Lung (tissue), 12 donors: ENCODE measurements around the gene NACC2. TPM values are rescaled to one million over a fixed set of nuclear protein-coding genes. Genes with fewer than 3 reads are reported as not detected.

Source experiments
- ATAC-seq: fragments of 200-7000 bp; cut with Tn5 transposase; one replicate; pipeline ENCODE4 v1.9.1; 2020; ENCODE audit warnings: moderate number of reproducible peaks; ENCODE audit not compliant: insufficient read depth, low FRiP score
- DNase-seq, 3 donors: peaks; one replicate each; pipeline ENCODE4 v3.0.0-alpha.2; 2013 to 2017
- H3K27ac ChIP-seq, 2 donors: one replicate each; pipeline ENCODE4 v1.5.1; 2013; ENCODE audit warnings: mild to moderate bottlenecking in 2 of 2, moderate library complexity in 2 of 2, control low read depth in 1 of 2, inconsistent platforms in 1 of 2, low read depth in 1 of 2, low read length in 1 of 2
- H3K27me3 ChIP-seq, 3 donors: one replicate each; pipeline ENCODE4 v1.5.1; 2013; ENCODE audit warnings: low read length in 2 of 3; ENCODE audit not compliant: control insufficient read depth in 3 of 3, insufficient read depth in 3 of 3
- H3K36me3 ChIP-seq, 4 donors: one replicate each; pipeline ENCODE4 v1.5.1; 2013; ENCODE audit warnings: low read length in 4 of 4, mild to moderate bottlenecking in 1 of 4, moderate library complexity in 1 of 4; ENCODE audit not compliant: control insufficient read depth in 4 of 4, insufficient read depth in 4 of 4
- H3K4me1 ChIP-seq, 5 donors: one replicate each; pipeline ENCODE4 v1.5.1; 2013; ENCODE audit warnings: low read length in 5 of 5, mild to moderate bottlenecking in 2 of 5, moderate library complexity in 1 of 5; ENCODE audit not compliant: control insufficient read depth in 5 of 5, insufficient read depth in 5 of 5
- H3K4me3 ChIP-seq: one replicate; pipeline ENCODE4 v1.5.1; 2013; ENCODE audit warnings: mild to moderate bottlenecking, control low read depth, moderate library complexity
- H3K9ac ChIP-seq, 2 donors: one replicate each; pipeline ENCODE4 v1.5.1; 2013; ENCODE audit warnings: low read length in 2 of 2, control low read depth in 1 of 2; ENCODE audit not compliant: insufficient read depth in 1 of 2
- H3K9me3 ChIP-seq, 4 donors: one replicate each; pipeline ENCODE4 v1.5.1; 2013; ENCODE audit warnings: low read length in 3 of 4, mild to moderate bottlenecking in 1 of 4, moderate library complexity in 1 of 4; ENCODE audit not compliant: control insufficient read depth in 4 of 4, insufficient read depth in 3 of 4
- CTCF ChIP-seq: IDR thresholded peaks from 2 replicates; pipeline ENCODE4 v1.5.1; 2012; ENCODE audit warnings: mild to moderate bottlenecking; ENCODE audit errors: control extremely low read depth, extremely low read depth
- WGBS, 2 donors: extraction: QIAGEN DNeasy Blood & Tissue Kit; methylation state at CpG; one replicate each; pipeline ENCODE4 v1.1.7; 2013; 5-methylcytosine and 5-hydroxymethylcytosine counted together
- polyA plus RNA-seq, 2 donors: library from polyadenylated mRNA; stranded (reverse); fragments of 200-250 nt; gene quantifications; one replicate each; pipeline ENCODE4 v1.2.1, GENCODE V29; 2013
- total RNA-seq, 2 donors: library from RNA; depleted of rRNA in 1 of 2; stranded (reverse); fragments of >200 nt in 1 of 2; gene quantifications; one replicate each; pipeline ENCODE4 v1.2.1, GENCODE V29; 2014 to 2021
- donor health status: control.
- donor health status: control.
- donor health status: Bipolar disorder and iron deficiency.
- donor health status: healthy.
- donor health status: DM: yes; HTN: yes; CAD: no.

Gene NACC2
- total and polyA plus RNA-seq, 4 donors: 5.9 to 32.7 (median 10.5) TPM

DNA sequence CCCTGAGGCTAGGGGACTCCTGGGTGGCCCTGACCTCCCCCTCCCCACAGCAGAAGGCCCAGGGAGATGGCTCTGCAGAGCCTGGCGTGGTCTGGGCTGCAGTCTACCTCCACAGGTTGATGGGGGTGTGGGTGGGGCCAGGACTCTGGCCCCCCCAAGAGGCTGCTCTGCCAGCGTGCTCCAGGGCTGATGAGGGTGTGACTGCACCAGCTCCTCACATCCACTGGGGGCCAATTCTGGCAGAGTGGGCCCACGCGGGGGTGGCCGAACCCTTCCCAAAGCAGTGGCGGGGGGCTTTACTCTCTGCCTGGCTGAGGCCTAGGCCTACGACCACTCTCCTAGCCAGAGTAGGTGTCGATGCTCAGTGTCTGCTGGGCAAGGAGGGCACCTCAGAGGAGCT lies 105.9 kb downstream of the NACC2 start:
- 84 to 88% methylated on average over 8 of the region's 8 CpGs for WGBS, 2 donors
- H3K9me3 ChIP-seq: no peaks in the 10 kb centered on the region
- no peak overlapping the region for H3K27ac ChIP-seq
- H3K9ac ChIP-seq: no peak overlapping the region
- DNase-seq: no peak
- H3K27me3 ChIP-seq: no peaks in the 10 kb centered on the region
- H3K36me3 ChIP-seq: no peaks in the 10 kb centered on the region
- H3K4me3 ChIP-seq: no peak overlapping the region
- peaks cover 0 to 40% (median 24%) of the 10 kb centered on the region in 5 donors for H3K4me1 ChIP-seq
- ATAC-seq: no peak
- TF ChIP-seq CTCF: no peak

- no peak for DNase-seq
- Histone ChIP-seq H3K4me3 (no peak overlapping the region), H3K4me1 (peaks cover 0 to 33% (median 18%) of the 10 kb centered on the region in 5 donors), H3K9ac (no peak overlapping the region), H3K27ac (no peak overlapping the region), H3K27me3 (peaks cover 0 to 2% (median 0%) of the 10 kb centered on the region in 3 donors), H3K9me3 (no peaks in the 10 kb centered on the region), H3K36me3 (no peaks in the 10 kb centered on the region)
- no peak for TF ChIP-seq CTCF
- 91 to 95% methylated on average over 17 of the region's 17 CpGs for WGBS, 2 donors
- no peak for ATAC-seq
Observed at GRCh38 chr9:135988493-135988892, 106.6 kb downstream of the NACC2 start.

- peaks cover 0 to 27% (median 13%) of the 10 kb centered on the region in 5 donors for H3K4me1 ChIP-seq
- no peak overlapping the region for H3K4me3 ChIP-seq
- H3K27me3 ChIP-seq: peaks cover 0 to 2% (median 0%) of the 10 kb centered on the region in 3 donors
- ATAC-seq (no peak), DNase-seq (no peak)
- no peak overlapping the region for H3K27ac ChIP-seq
- no peaks in the 10 kb centered on the region for H3K9me3 ChIP-seq
- 94 to 95% methylated on average over 16 of the region's 16 CpGs for WGBS, 2 donors
- no peak for TF ChIP-seq CTCF
- H3K9ac ChIP-seq: no peak overlapping the region
- no peaks in the 10 kb centered on the region for H3K36me3 ChIP-seq
Observed at GRCh38 chr9:135987838-135988404, 107.2 kb downstream of the NACC2 start.

GRCh38 chr9:135986605-135987004 lies 108.5 kb downstream of the NACC2 start:
- no peak for TF ChIP-seq CTCF
- 85 to 91% methylated on average over 14 to 15 of the region's 15 CpGs for WGBS, 2 donors
- no peak for ATAC-seq
- H3K9me3 ChIP-seq: no peaks in the 10 kb centered on the region
- no peaks in the 10 kb centered on the region for H3K36me3 ChIP-seq
- peaks cover 0 to 15% (median 9%) of the 10 kb centered on the region in 5 donors for H3K4me1 ChIP-seq
- no peak overlapping the region for H3K9ac ChIP-seq
- H3K27me3 ChIP-seq: peaks cover 0 to 2% (median 0%) of the 10 kb centered on the region in 3 donors
- H3K27ac ChIP-seq: no peak overlapping the region
- no peak overlapping the region for H3K4me3 ChIP-seq
- DNase-seq: no peak
